Measurements from ENCODE around the gene UVRAG. TPM values are rescaled to one million over a fixed set of nuclear protein-coding genes. Genes with fewer than 3 reads are reported as not detected.

The UVRAG gene
- total and polyA plus RNA-seq, 4 donors: 4.4 to 15.1 (median 10.0) TPM

DNA sequence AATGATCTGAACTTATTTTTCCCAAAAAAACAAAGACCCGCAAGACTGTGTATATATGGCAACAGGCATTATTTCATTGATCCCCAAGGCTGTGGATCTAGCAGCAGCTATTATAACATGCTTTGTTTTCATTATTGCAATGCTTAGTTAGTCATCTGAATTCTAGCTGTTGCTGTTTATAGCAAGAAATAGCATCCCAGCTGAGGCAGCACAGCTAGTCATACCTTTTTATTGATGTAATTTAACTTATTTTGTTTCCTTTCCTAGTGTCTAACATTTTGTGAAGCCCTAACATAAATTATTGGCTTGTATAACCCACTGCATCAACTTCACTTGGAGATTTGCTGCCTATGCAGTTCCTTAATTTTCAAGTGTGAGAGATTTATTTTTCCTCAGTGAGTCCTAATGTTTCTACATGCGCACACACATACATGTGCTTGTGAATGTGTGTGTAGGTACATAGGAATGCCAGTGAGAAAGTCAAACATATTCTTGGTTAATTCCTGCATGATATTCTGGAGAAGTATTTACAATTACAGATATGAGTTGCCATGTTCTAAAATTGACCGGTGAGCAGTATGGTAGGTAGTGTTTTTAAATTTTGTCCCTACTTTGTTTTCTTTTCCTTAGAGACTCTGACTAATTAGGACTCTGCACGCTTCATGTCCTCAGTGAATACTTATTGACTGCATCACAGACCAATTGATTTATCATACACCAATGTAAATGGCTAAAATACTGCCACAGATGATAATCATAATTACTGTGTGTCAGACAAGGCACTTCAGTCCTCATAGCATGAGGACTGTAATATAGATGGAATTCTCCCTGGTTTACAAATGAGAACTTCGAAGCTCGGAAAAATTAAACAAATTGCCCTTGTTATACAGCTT lies 272.0 kb downstream of the UVRAG start:
- no peak for DNase-seq (ENCODE audit: low spot score)
- no peaks in the 10 kb centered on the region for H3K9me3 ChIP-seq (ENCODE audit: control insufficient read depth in 4 of 4, low read length in 3 of 4)
- peaks cover 0 to 3% (median 0%) of the 10 kb centered on the region in 4 donors for H3K36me3 ChIP-seq (ENCODE audit: control insufficient read depth in 4 of 4, insufficient read depth in 3 of 4, low read depth in 1 of 4, low read length in 3 of 4)
- no peaks in the 10 kb centered on the region for H3K27me3 ChIP-seq (ENCODE audit: control insufficient read depth in 4 of 4, insufficient read depth in 4 of 4, low read length in 3 of 4)
- H3K4me3 ChIP-seq (ENCODE audit: low read depth in 1 of 3, low read length in 3 of 3): no peak overlapping the region
- no peaks in the 10 kb centered on the region for H3K4me1 ChIP-seq (ENCODE audit: control insufficient read depth in 4 of 4, insufficient read depth in 4 of 4, low read length in 3 of 4)
- H3K9ac ChIP-seq (ENCODE audit: low read depth in 1 of 2, low read length in 2 of 2): no peak overlapping the region
- WGBS: 99% methylated on average over 6 of the region's 6 CpGs
- TF ChIP-seq FOXA1 (IDR thresholded peaks at IDR 0.05) (no peak), FOXA2 (IDR thresholded peaks at IDR 0.05) (no peak), RAD21 (IDR thresholded peaks at IDR 0.05) (no peak), RXRA (IDR thresholded peaks at IDR 0.05) (no peak), JUND (IDR thresholded peaks at IDR 0.05) (no peak), HNF4G (IDR thresholded peaks at IDR 0.05) (no peak), SP1 (IDR thresholded peaks at IDR 0.05) (no peak), GABPA (IDR thresholded peaks at IDR 0.05 in 1 of 2, conservative IDR thresholded peaks at IDR 0.05 in 1 of 2) (no peak), HNF4A (conservative IDR thresholded peaks at IDR 0.05) (no peak), TAF1 (conservative IDR thresholded peaks at IDR 0.05) (no peak), NR2F2 (IDR thresholded peaks at IDR 0.05) (no peak), EGR1 (IDR thresholded peaks at IDR 0.05; ENCODE audit: low read depth in 2 of 2) (no peak), YY1 (IDR thresholded peaks at IDR 0.05) (no peak)
- TF ChIP-seq, protein P1, sequence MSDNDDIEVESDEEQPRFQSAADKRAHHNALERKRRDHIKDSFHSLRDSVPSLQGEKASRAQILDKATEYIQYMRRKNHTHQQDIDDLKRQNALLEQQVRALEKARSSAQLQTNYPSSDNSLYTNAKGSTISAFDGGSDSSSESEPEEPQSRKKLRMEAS (IDR thresholded peaks at IDR 0.05): no peak
- TF ChIP-seq, protein P2, sequence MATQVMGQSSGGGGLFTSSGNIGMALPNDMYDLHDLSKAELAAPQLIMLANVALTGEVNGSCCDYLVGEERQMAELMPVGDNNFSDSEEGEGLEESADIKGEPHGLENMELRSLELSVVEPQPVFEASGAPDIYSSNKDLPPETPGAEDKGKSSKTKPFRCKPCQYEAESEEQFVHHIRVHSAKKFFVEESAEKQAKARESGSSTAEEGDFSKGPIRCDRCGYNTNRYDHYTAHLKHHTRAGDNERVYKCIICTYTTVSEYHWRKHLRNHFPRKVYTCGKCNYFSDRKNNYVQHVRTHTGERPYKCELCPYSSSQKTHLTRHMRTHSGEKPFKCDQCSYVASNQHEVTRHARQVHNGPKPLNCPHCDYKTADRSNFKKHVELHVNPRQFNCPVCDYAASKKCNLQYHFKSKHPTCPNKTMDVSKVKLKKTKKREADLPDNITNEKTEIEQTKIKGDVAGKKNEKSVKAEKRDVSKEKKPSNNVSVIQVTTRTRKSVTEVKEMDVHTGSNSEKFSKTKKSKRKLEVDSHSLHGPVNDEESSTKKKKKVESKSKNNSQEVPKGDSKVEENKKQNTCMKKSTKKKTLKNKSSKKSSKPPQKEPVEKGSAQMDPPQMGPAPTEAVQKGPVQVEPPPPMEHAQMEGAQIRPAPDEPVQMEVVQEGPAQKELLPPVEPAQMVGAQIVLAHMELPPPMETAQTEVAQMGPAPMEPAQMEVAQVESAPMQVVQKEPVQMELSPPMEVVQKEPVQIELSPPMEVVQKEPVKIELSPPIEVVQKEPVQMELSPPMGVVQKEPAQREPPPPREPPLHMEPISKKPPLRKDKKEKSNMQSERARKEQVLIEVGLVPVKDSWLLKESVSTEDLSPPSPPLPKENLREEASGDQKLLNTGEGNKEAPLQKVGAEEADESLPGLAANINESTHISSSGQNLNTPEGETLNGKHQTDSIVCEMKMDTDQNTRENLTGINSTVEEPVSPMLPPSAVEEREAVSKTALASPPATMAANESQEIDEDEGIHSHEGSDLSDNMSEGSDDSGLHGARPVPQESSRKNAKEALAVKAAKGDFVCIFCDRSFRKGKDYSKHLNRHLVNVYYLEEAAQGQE (IDR thresholded peaks at IDR 0.05): no peak
- TF ChIP-seq, protein P3, sequence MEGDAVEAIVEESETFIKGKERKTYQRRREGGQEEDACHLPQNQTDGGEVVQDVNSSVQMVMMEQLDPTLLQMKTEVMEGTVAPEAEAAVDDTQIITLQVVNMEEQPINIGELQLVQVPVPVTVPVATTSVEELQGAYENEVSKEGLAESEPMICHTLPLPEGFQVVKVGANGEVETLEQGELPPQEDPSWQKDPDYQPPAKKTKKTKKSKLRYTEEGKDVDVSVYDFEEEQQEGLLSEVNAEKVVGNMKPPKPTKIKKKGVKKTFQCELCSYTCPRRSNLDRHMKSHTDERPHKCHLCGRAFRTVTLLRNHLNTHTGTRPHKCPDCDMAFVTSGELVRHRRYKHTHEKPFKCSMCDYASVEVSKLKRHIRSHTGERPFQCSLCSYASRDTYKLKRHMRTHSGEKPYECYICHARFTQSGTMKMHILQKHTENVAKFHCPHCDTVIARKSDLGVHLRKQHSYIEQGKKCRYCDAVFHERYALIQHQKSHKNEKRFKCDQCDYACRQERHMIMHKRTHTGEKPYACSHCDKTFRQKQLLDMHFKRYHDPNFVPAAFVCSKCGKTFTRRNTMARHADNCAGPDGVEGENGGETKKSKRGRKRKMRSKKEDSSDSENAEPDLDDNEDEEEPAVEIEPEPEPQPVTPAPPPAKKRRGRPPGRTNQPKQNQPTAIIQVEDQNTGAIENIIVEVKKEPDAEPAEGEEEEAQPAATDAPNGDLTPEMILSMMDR (IDR thresholded peaks at IDR 0.05; ENCODE audit: low read depth, low read length, missing input control): no peak
- TF ChIP-seq, protein P4, sequence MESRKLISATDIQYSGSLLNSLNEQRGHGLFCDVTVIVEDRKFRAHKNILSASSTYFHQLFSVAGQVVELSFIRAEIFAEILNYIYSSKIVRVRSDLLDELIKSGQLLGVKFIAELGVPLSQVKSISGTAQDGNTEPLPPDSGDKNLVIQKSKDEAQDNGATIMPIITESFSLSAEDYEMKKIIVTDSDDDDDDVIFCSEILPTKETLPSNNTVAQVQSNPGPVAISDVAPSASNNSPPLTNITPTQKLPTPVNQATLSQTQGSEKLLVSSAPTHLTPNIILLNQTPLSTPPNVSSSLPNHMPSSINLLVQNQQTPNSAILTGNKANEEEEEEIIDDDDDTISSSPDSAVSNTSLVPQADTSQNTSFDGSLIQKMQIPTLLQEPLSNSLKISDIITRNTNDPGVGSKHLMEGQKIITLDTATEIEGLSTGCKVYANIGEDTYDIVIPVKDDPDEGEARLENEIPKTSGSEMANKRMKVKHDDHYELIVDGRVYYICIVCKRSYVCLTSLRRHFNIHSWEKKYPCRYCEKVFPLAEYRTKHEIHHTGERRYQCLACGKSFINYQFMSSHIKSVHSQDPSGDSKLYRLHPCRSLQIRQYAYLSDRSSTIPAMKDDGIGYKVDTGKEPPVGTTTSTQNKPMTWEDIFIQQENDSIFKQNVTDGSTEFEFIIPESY (IDR thresholded peaks at IDR 0.05): no peak
- TF ChIP-seq, protein P5, sequence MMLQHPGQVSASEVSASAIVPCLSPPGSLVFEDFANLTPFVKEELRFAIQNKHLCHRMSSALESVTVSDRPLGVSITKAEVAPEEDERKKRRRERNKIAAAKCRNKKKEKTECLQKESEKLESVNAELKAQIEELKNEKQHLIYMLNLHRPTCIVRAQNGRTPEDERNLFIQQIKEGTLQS (IDR thresholded peaks at IDR 0.05): no peak
- no peak overlapping the region for H3K27ac ChIP-seq (ENCODE audit: low read depth in 1 of 2, low read length in 2 of 2)
